Measurements from ENCODE around the gene VAPA.

The VAPA gene

DNA sequence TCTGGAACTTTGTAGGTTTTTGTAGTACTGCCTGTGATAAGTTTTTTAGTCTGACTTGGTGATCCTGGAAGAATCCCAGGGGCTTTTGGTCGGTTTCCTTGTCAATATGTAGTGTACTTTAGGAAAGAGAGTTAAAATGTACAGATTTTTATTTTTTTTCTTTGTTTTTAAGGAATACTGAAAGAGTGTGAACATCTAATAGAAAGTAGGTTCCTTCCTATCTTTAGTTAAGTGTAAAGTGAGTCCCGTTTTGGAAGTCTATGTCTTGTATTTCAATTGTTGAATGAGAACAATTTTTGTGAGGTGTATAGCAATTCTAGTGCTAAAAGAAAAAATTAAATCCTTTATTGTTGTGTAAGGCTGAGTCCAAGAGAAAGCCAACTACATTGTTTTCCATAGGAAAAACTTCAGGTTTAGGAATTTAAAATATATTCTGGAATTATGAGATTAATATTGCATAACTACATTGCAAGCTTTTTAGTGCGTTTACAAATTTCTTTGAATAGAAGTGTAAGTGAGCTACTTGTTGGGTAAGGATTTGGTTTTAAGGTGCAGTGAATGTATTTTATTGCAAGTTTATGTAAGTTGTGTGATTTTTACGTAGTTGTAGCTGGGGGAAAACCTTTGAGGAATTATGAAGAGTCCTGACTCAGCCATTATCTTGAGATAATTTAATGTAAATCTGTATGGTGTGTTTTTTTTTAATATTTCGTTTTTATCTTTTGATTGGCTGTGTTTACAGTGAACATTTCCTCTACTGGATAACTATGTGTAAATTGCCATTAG, 1.7 kb downstream of the VAPA start:
- no peak for DNase-seq

DNA sequence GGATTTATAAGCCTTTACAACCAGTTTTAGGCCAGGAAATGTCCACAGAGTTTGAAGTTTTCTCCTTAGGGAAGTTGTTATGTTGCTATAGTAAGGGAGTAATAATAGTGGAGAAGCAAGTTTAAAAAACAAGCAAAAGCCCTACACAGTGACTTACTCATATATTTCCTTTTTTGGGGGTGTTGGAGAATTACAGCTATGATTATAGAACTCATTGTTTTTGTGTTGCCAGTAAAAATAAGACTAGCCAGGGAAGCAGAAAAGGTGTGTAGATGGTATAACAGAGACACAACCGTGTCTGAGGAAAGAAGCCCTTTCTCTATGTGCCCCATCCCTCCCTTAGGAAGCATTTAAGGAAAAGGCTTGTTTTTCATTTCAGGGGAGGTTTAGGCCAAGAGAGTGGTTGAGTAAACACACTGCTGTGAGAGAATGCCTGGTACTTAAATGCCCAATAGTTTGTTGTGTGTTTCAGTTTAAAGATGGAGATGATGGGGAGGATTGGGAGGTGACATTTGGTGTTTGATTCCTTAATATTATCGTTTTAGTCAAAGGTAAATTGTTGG, 2.3 kb downstream of the VAPA start:
- DNase-seq, result no peak

DNA sequence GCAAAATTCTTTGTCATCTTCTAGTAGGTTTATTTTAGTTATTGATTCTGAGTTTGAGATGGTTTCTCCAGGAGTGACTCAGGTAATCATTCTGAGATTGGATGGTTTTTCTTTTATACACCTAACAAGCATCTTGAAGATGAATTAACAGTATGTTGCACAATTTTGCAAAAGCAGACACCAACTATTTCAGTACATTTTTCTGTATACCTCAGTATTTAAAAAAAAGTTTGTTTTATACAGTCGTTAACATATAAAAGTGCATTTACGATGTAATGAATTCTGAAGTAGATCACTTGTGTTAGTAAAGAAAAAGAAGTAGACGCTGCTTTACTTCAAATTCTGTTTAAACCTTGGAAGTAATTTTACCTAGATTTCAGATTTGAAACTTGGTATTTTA, 3.0 kb downstream of the VAPA start:
- DNase-seq, result no peak

DNA sequence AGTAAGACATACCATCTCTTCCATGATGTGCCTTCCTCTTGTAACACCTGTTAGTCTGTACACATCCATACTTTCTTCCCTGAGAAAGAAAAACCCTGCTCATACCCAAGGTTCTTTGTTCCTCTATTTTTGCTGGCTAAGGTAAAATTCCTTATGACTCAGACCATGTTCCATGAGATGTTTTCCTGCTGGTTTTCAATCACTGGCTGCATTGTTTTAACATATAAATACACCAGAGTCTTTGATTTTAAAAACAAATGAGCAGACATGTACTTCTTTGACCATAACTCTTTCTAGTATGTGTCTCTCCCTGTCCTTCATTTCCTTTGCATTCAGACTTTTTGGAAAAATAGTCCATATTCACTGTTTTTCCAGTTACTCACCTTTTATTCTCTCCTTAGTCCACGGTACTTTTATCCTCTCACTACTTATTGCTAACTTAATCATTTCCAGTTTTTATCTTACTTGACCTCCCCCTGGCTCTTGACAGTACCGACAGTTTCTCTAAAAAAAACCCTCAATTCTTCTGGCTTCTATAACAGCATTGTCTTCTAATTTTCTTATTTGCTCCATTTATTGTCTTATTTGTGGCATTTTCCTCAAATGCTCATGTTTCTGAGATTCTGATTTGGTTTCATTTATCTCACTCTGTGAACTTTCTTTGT, 4.3 kb downstream of the VAPA start:
- DNase-seq, result no peak

DNA sequence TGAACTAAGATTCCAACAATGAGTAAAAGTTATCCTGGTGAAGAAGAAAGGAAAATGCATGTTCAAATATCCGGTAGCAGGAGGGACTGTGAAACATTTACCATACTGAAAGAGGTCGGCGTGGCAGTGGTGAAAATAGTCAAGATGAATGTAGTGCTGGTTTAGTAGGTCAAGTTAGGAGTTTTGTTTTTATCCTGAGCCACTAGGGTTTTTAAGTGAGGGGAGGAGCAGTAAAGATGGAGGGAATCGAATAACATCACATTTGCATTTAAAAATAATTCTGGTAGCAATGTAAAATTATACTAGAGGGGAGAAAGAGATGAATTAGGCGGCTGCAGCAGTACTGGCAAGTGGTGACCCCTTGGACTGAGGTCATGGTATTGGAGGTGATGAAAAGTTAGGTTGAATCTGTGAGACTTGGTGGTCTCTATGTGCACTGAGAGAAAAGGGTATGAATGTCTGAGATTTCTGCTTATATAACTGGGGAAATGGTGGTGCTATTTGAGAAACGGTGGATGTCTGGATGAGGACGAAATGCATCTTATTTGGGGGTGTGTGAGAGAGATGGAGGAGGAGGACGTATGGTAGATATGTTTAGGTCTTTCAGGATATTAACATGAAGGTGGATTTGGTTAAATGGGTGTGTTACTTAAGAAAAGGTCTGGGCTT, 5.9 kb downstream of the VAPA start:
- DNase-seq, result no peak

DNA sequence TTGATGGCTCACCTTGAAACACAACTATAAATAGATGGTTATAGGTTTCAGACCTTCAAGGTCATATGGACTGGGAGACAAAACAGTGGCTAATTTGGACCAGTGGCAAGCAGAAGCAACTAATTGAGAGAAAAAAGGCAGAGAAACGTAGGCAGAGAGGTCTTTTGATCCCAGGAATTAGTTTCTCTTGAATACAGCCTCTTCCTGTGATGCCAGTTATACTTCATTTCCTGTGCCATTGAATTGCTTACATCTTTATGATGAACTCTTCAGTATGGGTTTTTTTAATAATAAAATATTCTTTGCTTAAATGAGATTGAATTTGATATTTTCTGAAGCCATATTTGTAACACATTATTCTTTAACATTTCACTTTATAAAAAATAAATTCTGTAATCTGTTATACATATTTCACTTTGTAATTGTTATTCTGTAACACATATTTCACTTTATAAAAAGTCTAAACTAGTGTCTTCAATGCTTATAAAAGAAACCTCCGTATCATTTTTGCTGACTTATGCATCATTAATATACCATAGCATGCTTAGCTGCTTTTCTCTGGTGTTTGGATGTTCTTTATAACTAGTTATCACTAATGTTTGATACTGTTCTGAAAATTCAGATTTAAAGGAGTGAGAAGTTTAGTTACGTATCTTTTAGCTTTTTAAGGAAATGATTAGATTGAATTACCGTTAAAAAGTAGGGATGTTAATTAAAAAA, 8.9 kb downstream of the VAPA start:
- no peak for DNase-seq

DNA sequence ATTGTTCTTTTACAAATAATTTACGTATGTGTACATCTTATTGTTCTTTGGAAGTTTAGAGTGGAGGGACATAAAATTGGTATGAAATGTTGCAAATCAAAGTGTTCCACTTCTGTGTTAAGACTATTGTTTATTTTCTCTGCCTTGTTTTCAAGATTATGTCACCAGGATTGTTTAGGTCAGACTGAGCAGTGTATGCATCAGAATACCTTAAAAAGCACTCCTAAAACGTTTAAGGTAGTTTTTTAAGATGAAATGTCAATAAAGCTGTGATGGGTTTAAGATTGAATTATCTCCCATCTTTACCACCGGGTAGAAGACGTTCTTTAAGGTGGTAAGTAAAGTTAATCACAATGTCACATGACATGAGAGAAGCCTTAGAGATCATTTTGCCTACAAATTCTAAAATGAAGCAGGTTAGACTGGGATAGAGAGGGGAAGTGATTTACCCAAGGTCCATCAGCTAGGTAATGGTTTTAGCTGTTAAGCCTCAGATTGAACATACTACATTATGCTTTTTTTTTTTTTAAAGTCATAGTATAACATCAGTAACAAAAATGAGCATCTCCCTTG, 10.6 kb downstream of the VAPA start:
- DNase-seq, result no peak

DNA sequence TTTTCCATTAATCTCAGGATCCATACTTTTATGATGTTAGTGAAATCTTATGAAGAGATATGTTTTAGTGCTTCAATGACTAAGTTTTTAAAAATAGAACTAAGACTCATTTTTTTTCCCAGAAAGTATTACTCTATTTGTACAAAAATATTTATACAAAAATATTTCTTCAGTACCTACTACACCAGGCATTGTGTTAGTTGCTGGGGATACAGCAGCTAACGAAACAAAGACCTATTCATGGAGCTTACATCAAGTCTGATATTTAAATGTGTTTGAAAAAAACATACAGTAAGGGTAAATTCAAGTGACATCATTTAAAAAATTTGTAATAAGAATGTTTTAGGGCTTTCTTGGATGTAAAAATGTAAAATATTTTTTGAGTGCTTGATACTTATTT, 11.6 kb downstream of the VAPA start:
- DNase-seq, result no peak

DNA sequence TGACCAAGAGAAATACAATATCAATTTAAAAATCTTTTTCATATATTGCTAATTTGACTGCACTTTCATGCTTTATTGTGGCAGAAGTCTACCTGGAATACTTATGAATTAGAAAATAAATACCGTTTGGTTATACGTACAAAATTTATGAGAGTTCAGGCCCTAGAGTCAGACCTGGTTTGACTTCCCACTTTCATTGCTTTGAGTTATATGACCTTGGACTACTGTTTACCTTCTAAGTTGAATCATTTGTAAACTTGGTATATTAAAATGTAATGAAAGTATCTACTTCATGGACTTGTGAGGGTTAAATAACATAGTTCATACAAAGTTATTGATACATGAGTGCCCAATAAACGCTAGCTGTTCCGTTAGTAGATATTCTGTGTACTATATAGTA, 12.0 kb downstream of the VAPA start:
- no peak for DNase-seq

DNA sequence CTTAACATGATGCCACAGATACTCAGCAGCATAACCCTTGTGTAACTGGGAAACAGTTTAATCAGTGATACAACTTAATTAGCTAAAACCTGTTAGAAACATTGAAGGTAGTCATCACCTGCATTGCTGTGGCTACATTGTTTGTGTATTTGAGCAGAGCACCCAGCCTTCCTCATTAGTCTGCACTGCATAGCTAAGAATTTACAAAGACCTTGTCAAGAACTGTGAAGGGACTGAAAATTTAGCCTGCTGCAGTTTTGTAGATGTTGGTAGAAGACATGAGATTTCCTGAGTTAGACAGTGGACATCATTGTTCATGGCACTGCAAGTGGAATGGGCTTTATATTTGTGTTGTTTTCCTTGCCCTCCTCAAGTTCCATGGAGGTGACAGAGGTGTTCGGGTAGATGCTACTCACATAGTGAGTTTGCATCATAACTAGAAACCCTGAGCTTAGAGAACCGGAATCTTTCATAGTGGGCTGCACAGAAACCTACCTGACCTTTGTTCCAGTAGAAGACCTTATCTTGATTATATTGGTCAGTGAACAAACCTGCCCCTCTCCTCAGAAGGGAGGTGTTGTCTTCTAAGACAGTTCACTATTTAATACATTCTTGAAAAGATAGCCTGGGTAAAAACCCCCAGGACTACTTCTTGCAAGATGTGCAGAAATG, 12.5 kb downstream of the VAPA start:
- DNase-seq, result no peak

DNA sequence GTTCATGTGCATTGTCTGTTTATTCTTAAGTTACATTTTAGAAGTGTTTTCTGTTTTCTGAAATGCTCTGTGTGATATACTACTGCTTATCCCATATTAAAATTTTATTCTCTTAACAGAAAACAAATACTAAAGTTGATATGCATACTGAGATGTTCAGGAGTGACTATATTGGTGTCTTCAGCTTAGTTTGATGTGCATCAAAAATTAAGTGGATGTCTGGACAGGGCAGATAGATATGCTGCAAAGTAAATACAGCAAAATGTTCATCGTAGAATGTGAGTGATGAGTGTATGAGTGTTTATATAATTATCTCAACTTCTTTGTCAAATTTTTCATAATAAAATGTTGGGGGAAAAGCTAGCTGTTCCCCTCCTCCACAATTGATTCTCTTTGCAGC, 13.2 kb downstream of the VAPA start:
- no peak for DNase-seq

DNA sequence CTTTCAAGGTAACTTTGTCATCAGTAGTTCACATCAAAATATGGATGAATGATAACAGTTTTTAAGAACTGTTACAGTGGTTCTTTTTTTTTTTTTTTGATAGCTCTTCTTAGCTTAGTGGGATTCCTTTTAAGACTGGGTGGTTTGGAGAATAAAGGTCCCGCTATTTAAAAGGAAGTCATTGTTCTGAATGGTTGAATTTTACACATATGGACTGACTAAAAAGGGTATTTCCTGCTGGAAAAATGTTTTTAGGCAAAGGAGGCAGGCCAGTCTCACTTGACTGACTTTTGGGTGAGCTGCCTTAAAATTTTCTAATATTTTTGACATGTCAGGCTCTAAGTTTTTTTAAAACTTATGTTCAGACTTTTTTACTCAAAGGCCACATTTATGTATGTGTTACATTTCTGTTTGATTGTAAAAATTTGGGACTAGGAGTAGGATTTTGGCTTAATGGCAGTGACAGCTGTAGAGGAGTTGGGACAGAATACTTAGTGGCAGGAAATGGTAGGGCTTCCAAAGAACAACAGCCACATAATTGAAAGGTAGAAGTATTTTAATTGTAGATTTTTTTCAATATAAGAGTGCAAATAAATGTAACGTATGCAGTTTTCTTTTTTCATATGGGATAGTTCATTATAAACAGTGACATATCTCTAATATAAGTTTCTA, 13.7 kb downstream of the VAPA start:
- DNase-seq, result no peak

DNA sequence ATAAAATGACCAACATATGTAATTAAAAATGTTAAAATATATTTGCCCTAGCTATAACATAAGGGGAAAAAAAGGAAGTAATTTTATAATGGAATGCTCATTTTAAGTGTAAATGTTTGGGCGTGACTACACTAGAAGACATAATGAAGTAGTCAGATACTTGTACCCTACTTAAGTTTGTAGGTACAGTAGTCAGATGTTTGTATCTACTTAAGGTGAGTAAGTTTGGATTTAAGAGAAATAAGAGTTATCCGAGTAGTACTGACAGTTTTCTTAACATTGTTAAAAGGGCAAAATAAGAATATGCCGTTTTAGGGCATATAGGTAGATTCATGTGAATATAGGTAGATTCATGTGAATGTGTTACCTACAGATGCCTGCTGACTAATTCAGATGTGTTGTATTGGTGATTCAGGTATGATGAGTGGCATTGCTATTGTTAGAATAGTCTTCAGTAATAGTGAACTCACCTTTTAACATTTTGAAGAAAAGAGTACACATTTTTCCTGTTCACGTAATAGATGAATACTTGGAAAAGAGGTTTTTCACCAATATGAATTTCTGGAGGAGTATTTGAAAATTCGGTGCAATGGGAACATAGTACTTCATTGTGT, 14.9 kb downstream of the VAPA start:
- DNase-seq, result no peak

DNA sequence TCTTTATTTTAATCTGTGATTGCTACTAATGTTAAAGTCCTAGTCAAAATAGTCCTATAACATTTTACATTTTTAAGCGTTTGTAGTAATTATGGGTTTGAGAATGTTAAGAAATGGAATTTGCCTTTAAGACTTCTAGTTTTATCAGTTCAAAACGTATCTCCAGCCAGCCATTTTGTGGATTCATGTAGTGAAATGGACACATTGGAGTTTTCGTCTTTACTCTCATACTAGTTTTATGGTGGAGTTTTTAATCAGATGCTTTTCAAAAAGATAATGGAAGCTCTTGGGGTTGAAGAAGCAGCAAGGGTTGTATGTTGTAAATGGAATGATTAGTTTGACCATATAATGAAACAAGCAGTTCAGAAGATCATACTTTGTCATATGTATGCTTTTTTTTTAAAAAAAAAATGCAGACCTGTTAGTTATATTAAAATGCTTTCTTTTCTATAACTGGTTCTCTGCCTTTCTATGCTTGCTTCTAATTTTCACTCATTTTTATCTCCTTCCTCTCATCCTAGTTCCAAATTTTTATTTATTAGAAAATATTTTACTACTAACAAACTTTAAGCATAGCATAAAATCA, 16.6 kb downstream of the VAPA start:
- DNase-seq, result no peak

DNA sequence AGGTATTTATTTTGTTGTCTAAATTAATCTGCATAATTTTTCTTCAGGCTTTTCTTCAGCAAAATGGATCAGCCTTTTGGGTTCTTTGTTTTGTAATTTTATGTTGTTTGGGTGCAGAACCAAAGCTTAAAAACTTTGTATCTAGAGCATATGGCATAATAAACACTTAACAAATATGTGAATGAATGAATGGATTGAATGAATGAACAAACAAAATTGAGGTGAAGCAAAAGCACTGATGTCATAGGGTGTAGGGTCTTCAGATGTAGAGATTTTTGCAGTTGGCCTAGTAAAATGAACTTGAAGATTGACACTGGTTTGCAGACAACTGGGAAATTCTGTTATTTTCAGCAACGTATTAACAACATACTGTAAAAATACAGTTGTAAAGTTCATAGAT, 17.3 kb downstream of the VAPA start:
- no peak for DNase-seq

DNA sequence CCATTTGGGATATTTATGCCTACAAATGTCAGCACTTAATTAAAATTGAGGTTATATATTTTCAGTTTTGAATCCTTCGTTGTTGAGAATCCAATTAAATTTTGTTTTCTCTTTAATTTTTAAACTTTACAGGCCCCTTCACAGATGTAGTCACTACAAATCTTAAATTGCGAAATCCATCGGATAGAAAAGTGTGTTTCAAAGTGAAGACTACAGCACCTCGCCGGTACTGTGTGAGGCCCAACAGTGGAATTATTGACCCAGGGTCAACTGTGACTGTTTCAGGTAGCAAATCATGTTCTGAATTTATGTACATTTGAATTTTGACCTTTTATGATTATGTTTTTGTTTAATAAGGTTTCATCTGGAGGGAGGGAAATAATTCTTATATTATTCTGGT, 17.9 kb downstream of the VAPA start:
- DNase-seq, result no peak

DNA sequence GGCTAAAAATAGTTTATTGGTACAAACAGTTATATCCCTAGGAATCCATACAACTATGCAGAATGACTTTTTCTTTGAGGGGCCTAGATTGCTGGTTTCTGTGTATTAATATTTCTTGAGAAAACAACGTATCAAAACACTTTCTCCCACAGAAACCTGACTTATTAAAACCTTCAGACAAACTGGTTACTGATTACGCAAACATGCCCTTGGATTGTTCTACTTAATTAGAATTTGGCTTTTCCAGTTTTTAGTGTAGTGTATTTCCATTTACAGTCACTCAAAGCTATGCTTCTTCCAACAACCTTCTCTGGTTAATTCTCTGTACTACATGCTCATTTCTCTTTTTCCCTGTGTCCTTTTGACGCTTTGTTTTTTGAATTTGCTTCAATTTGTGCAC, 20.0 kb downstream of the VAPA start:
- DNase-seq, result no peak

DNA sequence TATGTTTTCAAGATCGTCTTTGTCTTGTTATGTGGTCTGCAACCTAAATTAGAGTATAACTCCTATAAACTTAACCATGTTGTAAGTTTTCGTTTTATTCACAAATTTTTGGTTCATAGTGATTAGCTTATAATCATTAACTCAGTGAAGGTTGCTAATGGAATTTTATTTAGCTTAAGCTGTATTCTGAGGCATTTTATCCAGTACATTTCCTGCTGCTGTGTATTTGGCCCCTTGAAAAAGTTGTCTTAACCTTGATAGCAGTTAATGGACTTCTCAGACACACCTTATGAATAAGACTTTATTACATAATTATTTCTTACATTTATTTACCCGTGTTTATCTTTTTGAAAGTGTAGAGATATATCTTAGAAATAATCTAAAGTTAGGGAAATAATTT, 20.5 kb downstream of the VAPA start:
- no peak for DNase-seq

DNA sequence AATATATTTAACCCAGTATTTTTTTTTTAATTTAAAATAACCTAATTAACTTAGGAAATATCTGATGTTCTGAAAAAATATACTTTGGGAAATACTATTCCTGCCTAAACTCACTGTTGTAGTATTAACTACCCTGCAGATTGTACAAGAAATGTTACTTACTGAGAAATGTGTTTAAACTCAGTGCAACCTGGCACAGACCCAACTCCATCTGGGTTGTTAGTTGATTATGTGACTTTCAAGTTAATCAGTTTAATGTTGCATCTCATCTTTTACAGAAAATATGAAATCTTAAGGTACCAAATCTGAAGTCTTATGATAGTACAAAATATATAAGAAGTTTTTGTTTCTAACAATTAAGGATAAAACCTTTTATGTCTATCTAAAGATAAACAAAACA, 27.3 kb downstream of the VAPA start:
- no peak for DNase-seq

DNA sequence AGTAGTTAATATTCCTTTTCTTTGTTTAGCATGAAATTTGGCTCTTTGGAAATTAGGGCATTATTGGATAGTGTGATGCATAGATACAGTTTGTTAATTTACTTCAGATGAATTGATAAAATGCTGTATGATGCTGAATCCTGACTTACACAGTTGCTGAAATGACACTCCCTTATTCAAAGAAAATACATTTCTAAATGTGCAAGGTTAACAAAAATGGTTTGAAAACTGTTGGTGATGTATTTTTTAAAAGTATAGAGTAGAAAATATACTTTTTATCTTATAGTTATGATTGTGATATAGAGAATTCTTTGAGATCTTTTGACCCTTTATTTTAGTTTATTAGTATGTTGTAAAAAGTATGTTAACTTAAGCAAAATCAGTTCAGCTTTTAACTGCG, 27.8 kb downstream of the VAPA start:
- DNase-seq, result no peak

Measured in C1 segment of cervical spinal cord (tissue), 14 donors.